Right hindlimb (tissue), 1 donor: ENCODE measurements around the gene PM20D1.

ENCODE experiments used
- DNase-seq: peaks from one replicate; pipeline ENCODE4 v3.0.0-alpha.2; 2018

PM20D1 gene

DNA sequence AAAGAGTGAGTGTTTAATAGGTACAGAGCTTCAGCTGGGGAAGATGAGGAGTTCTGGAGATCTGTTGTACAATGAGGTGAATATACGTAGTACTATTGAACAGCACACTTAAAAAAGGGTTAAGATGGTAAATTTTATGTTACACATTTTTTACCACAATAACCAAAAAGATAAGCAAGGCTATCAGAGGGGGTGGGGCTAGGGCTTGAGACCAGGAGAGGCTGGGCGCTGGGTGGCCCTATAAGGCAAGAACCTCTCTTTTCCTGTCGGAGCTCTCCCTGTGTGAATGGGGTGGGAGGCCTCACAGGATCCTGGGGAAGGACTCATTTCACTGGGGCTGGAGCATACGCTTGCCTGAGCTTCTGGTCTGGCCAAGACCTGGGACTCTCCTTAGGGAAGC lies 45.9 kb downstream of the PM20D1 start:
- no peak for DNase-seq

DNA sequence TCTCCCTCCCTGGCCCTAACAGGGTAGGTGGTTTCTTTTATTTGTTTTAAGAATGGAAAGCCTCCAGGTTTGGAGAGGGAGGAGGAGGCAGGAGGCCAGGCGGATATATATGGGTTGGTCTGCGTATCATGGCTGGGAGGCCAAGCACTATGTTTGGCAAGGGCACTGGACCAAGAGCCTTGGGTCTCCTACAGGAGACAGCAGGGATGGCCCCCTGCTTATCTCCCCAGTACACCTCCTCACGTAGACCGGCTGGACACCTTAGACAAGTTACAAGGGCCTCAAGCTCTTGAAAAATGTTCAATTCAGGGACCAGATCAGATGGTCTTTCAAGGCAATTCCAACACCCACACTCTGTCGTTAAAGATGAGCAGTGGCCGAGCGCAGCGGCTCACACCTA lies 47.9 kb downstream of the PM20D1 start:
- no peak for DNase-seq

DNA sequence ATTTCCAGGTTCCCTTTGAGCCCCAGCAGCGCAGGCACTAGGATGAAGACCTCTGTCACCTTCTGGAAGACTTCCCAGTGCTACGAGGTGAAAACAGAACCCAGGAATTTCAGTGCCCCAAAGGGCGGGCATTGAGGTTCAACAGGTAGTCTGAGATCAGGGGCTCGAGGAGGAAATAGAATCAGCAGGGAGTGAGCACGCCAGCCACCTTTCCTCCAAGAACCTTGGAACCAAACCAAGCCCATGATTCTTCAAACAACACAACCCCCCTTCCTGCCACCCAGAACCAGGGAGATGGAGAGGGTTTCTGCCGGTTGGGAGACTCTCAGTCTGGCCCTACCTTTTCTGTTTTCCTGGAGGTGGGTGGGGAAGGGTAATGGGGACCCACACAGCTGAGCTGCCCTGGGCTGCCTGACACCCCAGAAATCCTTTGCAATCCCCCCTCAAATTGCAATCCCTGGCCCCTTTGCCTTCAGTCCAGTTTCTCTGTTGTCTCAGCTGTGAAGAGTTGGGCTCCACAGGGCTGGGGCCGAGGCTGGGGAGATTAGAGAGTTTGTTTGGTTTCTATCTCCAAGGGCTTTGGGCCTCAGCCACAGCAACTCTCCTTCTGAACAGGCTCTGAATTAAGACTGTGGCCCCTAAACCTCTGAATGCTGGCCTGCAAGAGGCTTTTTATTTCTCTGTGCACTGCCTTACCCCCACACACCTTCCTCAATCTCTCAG lies 48.8 kb downstream of the PM20D1 start:
- no peak for DNase-seq

DNA sequence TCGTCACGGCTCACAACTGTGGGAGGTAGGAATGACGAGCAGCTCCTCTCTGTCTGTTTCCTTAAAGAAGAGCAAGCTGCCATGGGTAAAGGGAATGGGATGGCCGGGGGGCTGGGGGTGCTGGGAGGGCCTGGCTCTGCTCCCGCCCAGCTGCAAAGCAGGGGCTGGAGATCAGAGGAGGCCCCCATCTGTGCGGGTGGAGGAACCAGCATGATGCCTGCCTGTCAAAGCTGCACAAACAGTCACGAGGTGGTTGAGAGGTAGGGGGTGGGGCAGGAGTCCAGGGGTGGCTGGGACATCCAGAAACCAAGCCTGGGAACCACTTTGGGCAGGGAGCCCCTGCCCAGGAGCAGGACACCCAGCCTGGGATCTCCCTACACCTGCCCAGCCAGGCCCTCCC lies 49.5 kb downstream of the PM20D1 start:
- DNase-seq, result no peak

DNA sequence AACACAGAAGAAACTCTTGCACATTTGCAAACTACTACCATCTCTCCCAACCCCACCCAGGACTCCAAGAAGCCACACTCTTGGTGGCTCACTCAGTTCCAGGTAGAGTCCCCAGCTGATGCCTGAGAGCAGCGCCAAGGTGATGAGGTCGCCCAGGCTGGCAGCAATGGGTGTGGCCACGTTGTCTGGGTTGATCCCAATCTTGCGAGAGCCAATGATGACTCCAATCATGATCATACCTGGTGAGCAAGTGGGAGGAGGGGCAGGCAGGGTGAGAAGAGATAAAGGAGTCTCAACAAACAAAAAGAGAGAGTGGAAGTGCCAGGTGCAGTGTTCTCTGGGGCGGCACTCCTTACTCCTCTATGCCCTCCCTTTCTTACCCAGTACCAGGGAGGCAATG lies 51.4 kb downstream of the PM20D1 start:
- no peak for DNase-seq

DNA sequence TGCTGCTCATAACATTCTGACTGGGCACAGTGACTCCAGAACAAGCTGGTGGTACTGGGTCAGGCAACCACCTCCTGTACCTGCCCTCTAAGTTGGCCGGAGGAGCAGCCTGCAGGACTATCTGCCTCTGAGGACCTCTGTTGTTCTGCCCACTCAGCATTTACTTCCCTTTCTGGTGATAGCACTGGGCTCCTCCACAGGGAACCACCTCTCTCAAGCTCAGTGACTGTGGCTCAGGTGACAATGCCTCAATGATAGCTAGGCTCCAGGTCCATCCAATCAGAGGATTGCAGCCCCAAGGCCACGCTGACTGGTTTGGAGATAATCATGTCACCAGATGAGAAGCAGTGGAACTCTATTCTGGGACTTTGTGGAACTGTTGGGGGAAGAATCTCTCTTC lies 52.8 kb downstream of the PM20D1 start:
- DNase-seq, result no peak

DNA sequence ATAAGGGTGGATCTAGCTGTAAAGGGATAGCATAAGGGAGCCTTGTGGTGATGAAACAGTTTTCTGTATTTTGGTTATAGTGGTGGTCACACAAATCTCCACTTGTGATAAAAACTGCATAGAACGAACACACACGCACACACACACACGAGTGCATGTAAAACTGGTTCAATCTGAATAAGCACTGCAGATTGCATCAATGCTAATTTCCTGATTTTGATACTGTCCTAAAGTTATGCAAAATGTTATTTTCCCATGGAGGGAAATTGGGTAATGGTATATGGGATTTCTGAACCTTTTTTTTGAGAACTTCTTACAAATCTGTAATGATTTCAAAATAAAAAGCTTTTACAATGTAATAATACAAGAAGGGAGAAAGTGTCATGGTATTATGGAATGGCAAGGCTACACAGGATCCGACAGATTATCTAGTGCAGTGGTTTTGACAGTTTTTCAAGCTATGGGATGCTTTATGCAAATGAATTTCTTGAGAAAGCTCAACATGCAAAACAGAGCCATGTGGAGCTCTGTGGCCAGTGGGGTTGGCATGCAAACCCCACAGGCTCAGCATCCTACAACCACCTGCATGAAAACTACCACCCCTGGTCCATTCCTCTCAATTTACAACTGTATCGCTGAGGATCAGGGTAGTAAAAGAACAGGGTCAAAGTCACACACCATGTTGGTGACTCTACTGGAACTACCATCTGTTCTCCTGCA lies 55.8 kb downstream of the PM20D1 start:
- DNase-seq, result no peak

DNA sequence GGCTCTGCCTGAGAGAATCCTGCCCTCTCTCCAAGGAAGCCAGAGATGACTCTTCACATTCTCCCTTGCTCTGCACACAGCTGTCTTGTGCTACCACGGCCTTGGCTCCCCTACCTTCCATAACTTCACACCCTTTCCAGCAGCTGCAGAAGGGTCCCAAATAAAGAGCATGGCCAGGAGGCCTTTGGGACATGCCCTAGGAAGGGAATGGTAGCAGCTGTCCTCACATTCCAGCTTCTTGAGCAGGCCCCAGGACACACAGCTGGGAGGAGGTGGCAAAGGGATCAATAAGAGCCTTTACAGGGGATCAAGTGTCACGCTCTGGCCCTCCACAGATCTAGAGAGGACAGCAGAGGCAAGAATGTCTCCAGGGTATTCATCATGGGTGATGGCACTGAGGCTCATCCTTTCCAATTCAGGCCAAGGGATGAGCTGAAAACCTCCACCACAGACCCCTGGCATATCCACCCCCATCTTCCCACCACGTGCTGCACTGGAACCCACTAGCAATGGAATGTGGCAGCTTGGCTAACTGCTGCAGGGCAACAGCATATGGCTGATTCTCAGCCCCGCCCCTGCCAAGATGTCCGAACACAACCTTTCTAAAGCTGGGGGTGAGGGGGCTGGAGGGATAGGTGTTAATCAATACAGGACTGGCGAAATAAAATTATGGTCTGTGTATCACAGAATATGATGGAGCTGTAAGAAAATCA lies 56.8 kb downstream of the PM20D1 start:
- DNase-seq, result peak; percentile 44

DNA sequence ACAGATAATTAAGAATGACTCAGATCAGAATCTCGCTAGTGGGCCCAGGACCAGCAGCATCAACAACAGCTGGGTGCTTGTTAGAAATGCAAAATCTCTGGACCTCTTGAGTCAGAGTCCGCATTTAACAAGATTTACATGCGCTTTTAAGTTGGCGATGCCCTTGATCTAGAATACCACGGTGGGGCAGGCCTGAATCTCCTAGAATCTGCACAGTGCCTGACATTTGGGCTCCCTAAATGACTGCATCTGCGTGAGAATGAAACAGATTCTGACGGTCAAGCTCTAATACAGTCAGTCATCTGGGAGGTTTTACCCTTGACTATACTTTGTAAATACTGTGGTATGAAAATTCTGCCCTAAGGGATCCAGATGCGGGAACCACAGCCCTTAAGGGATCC lies 57.5 kb downstream of the PM20D1 start:
- no peak for DNase-seq

DNA sequence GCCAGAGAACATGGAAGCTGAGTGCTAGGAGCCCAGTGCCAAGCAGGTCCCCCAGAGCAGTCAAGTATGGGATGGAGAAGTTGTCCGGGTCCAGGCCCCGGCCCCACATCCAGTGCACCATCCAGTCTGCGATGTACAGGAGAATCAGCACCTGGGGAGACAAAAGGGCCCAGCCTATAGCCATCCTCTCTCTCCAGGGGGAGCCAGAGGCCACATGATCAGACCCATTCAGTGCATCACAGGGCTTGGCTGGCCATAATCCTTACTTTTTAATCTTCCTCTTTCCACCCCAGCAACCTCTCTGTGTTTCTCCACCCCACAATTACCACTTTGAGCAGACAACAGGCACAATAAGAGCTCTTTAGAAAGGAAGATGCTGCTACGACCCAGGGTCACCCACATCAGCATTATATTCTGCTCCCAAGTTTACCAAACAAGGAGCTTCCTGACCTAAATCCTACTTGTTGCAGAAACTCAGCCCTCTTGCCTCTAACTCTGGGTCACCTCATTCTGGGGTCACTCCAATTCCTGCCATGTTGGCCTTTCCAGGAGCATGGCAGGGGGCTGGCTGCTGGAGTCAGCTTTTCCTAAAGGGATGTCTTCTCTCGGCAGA lies 58.3 kb downstream of the PM20D1 start:
- peak; percentile 61 for DNase-seq

DNA sequence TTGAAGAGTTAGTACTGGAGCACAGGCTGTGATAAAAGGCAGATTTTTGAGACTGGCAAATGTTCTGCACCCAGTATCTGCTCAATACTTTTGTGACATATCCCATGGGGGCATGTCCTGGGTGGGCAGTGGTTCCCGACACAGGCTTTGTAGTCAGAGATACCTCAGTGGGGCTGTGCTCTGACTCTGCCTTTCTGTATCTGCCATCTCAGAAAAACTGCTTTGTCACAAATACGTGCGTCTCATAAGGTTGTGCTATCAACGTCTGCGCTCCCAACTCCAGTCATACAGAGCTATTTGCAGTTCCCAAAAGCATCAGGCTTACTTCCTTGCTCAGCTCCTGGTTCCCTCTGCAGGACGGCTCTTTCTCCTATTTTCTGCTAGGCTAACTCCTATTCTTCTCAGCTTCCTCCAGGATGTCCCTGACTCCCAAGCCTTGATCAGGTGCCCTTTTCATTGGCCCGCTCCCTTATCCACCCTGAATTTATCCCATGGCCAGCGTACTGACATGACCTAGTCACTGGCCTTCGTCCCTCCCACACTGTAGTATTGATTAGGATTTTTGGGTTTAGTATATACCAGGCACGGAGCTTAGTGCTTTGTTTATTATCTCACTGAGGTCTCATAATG lies 62.5 kb downstream of the PM20D1 start:
- no peak for DNase-seq

DNA sequence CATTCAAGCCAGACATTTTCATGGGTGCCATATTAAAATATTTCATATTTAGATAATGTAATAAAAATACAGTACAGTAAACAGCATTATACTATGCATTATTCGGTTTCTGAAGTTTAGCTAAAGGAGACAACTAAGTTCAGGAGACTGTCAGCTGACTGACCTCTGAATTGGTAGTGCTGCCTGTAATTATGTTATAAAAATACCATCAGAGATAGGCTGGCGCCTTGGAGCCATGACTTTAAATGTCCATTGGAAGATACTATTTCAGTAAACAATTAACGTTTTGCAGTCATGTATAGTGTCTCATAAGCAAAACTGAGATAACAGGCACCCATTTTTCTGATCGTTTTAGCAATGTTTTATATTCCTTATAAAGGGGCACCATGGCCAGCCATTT lies 63.3 kb downstream of the PM20D1 start:
- DNase-seq, result no peak

DNA sequence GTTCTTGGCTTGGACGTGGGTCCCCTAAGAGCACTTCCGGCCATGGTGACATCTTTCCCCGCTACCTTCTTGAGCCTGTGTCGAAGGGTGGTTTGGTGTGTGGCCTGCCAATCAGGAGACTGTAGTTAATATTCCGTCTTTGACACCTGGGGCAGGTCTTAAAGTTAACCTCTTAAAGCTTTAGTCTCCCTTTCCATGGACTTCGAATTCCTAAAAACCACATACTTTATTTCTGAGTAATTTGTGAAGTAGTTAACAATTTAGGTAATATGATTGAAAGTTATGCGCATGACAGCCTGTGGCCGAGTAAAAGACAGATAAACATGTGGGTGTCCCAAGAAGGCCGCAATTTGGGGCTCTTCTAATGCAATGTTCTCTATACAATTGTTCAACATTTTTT lies 64.5 kb downstream of the PM20D1 start:
- no peak for DNase-seq

DNA sequence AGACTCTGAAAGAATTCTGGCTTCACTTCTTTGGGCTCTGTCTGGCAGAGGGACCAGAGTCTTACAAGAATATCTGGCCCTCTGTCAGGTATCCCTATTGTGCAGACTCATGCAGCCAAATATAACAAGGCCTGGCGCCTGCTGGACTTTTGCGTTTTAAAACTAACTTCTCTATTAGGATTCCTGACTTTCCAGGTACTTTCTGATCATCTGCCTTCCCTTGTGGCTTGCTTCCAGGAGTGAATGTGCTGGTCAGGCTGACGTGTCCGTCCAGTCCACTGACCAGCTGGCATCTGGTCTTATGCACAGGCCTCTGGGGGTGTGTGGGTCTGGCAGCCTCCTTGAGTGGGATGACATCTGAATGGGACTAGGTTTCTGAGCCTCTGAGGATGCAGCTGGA lies 66.0 kb downstream of the PM20D1 start:
- no peak for DNase-seq

DNA sequence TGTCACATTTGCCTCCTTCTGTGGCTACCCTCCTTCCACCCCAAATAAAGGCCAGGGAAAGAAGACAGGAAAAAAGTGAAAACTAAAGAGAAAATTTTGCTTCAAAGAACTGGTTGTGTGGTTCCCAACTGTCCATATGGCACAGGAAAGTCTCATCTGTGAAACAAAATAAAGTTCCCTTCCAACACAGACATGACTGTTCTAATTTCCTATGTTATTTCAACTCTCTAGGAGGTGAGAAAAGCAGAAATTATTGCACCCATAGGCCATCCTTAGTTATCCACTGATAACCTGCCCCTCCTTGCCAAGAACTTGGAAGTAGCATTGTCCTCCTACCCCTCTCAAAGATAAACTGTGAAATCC lies 66.5 kb downstream of the PM20D1 start:
- no peak for DNase-seq

DNA sequence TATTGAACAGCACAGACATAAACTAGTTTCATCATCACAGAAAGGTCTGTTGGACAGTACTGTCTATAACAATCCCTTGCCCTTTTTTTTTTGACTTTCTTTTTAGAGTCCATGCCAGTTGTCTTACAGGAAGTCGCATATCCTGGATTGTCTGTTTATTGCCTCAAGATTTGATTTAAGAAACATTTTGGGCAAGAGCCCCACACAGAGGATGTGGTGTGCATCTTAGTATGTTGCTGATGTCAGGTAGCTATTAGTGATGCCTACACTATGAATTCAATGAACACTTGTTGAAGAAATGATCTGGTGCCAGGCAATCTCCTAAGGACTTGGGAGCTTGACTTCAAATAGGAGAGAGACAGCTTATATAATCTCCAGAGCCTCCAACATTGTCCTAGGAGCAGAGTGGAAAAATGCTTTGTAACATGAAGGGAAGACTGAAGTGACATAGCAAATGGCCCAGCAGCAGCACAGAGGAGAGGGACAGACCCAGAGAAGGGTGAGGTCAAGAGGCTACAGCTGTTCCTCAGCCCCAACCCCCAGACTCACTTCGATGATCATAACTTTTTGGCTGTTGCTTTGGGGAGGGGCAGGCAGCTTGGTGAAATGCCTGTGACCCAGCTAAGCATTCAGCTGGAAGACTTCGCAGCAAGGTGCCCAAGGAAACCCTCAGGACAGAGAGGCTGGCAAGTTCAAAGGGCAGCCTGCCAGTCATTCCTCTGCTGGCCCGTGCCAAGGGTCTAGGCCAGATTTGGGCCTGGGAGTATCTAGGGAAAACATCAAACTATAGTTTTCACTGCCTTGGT lies 67.1 kb downstream of the PM20D1 start:
- no peak for DNase-seq

DNA sequence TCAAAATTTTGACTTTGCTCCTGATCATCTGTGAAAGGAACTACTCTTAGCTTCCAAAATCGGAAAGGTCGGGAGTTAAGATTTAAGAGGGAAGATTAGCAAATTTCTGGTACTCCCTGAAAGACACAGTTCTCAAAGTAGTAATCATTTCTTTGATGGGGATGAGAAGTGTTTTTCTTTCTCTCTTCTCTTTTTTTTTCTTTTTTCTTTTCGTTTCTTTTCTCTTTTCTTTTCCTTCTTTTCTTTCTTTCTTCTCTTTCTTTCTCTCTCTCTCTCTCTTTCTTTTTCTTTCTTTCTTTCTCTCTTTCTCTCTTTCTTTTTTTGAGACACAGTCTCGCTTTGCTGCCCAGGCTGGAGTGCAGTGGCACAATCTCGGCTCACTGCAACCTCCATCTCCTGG lies 69.6 kb downstream of the PM20D1 start:
- DNase-seq, result no peak
